Astrocyte (in vitro differentiated cells and primary cell): ENCODE data around the gene CDHR4. TPM values are rescaled to one million over a fixed set of nuclear protein-coding genes. Genes with fewer than 3 reads are reported as not detected.

Experiments
- DNase-seq: peaks from one replicate; pipeline ENCODE4 v3.0.0-alpha.2; 2010; ENCODE audit warnings: low read depth
- FAIRE-seq: peaks from 2 replicates; lab custom pipeline; 2011; peaks lifted over from hg19 to GRCh38; lab: Jason Lieb, UNC
- H2AFZ ChIP-seq: 2 replicates; pipeline ENCODE4 v1.6.0; 2012; ENCODE audit warnings: low read depth, low read length, inconsistent platforms
- H3K27ac ChIP-seq: 2 replicates; pipeline ENCODE4 v1.5.1; 2011; ENCODE audit warnings: low read depth, low read length, inconsistent platforms
- H3K27me3 ChIP-seq: 2 replicates; pipeline ENCODE4 v1.6.0; 2011; ENCODE audit warnings: low read length, inconsistent platforms; ENCODE audit not compliant: insufficient read depth
- H3K36me3 ChIP-seq: 2 replicates; pipeline ENCODE4 v1.5.1; 2011; ENCODE audit warnings: low read length, inconsistent platforms; ENCODE audit not compliant: insufficient read depth
- H3K4me1 ChIP-seq: 2 replicates; pipeline ENCODE4 v1.5.1; 2011; ENCODE audit warnings: low read length, inconsistent platforms; ENCODE audit not compliant: insufficient read depth
- H3K4me2 ChIP-seq: 2 replicates; pipeline ENCODE4 v1.6.0; 2012; ENCODE audit warnings: low read length, inconsistent platforms
- H3K4me3 ChIP-seq: 2 replicates; pipeline ENCODE4 v1.5.1; 2011; ENCODE audit warnings: low read depth, mild to moderate bottlenecking, low read length, inconsistent platforms; ENCODE audit not compliant: insufficient read depth
- H3K79me2 ChIP-seq: 2 replicates; pipeline ENCODE4 v1.6.0; 2012; ENCODE audit warnings: mild to moderate bottlenecking, low read length, inconsistent platforms; ENCODE audit not compliant: insufficient read depth
- H3K9ac ChIP-seq: 2 replicates; pipeline ENCODE4 v1.6.0; 2012; ENCODE audit warnings: mild to moderate bottlenecking, low read length, inconsistent platforms
- H3K9me3 ChIP-seq: 2 replicates; pipeline ENCODE4 v1.5.1; 2012; ENCODE audit warnings: low read depth, mild to moderate bottlenecking, low read length, inconsistent platforms; ENCODE audit not compliant: insufficient read depth
- H4K20me1 ChIP-seq: 2 replicates; pipeline ENCODE4 v1.6.0; 2012; ENCODE audit warnings: low read length, inconsistent platforms; ENCODE audit not compliant: insufficient read depth
- H3K27ac Mint-ChIP-seq: one replicate; pipeline ENCODE4 v1.8.0; 2021; ENCODE audit warnings: mild to moderate bottlenecking, mixed read lengths; ENCODE audit not compliant: unreplicated experiment
- H3K27me3 Mint-ChIP-seq: one replicate; pipeline ENCODE4 v1.8.0; 2021; ENCODE audit warnings: low read depth, mixed read lengths; ENCODE audit not compliant: unreplicated experiment
- H3K36me3 Mint-ChIP-seq: one replicate; pipeline ENCODE4 v1.8.0; 2021; ENCODE audit warnings: low read depth, mixed read lengths; ENCODE audit not compliant: unreplicated experiment
- H3K4me1 Mint-ChIP-seq: one replicate; pipeline ENCODE4 v1.8.0; 2021; ENCODE audit warnings: low read depth, mixed read lengths; ENCODE audit not compliant: unreplicated experiment
- H3K4me3 Mint-ChIP-seq: one replicate; pipeline ENCODE4 v1.8.0; 2021; ENCODE audit warnings: mild to moderate bottlenecking, moderate library complexity, mixed read lengths; ENCODE audit not compliant: unreplicated experiment
- H3K9me3 Mint-ChIP-seq: one replicate; pipeline ENCODE4 v1.8.0; 2021; ENCODE audit warnings: mild to moderate bottlenecking, mixed read lengths; ENCODE audit not compliant: unreplicated experiment
- CTCF ChIP-seq: IDR thresholded peaks from 2 replicates; pipeline ENCODE4 v1.5.1; 2011; ENCODE audit warnings: low read depth, mild to moderate bottlenecking, inconsistent platforms, low read length, moderate library complexity; ENCODE audit not compliant: insufficient read depth
- EZH2 ChIP-seq: IDR thresholded peaks from 2 replicates; pipeline ENCODE4 v1.6.1; 2012; ENCODE audit warnings: mild to moderate bottlenecking, low read length, inconsistent platforms; ENCODE audit not compliant: insufficient read depth
- total RNA-seq: library from RNA; stranded (reverse); gene quantifications from 2 replicates; pipeline ENCODE4 v1.2.1, GENCODE V29; 2021

CDHR4 gene
- total RNA-seq, 1 donor from 2014 or later = not detected

GRCh38 chr3:49757197-49757596 is 42.5 kb downstream of the CDHR4 start:
- Mint-ChIP-seq H3K27me3 (no peaks in the 10 kb centered on the region), H3K4me3 (no peak overlapping the region), H3K9me3 (no peaks in the 10 kb centered on the region), H3K27ac (no peak overlapping the region), H3K4me1 (peaks cover 5% of the 10 kb centered on the region), H3K36me3 (no peaks in the 10 kb centered on the region)
- H3K9ac ChIP-seq = no peak overlapping the region
- TF ChIP-seq CTCF (no peak), EZH2 (no peak)
- no peaks in the 10 kb centered on the region for H3K27me3 ChIP-seq
- DNase-seq (no peak), FAIRE-seq (no peak)
- H3K79me2 ChIP-seq = peaks cover 85% of the 10 kb centered on the region
- no peak overlapping the region for H2AFZ ChIP-seq
- H3K9me3 ChIP-seq = no peaks in the 10 kb centered on the region
- H3K36me3 ChIP-seq = no peaks in the 10 kb centered on the region
- H3K4me3 ChIP-seq = no peak overlapping the region
- H3K4me1 ChIP-seq = no peaks in the 10 kb centered on the region
- peaks cover 72% of the 10 kb centered on the region for H4K20me1 ChIP-seq
- no peak overlapping the region for H3K27ac ChIP-seq
- no peak overlapping the region for H3K4me2 ChIP-seq

- Mint-ChIP-seq H3K27me3 (no peaks in the 10 kb centered on the region), H3K4me3 (no peak overlapping the region), H3K36me3 (no peaks in the 10 kb centered on the region), H3K9me3 (no peaks in the 10 kb centered on the region), H3K4me1 (peaks cover 7% of the 10 kb centered on the region), H3K27ac (no peak overlapping the region)
- Histone ChIP-seq H4K20me1 (peaks cover 68% of the 10 kb centered on the region), H2AFZ (no peak overlapping the region), H3K27me3 (no peaks in the 10 kb centered on the region), H3K27ac (no peak overlapping the region), H3K9me3 (no peaks in the 10 kb centered on the region), H3K9ac (no peak overlapping the region), H3K79me2 (peaks cover 83% of the 10 kb centered on the region), H3K4me1 (no peaks in the 10 kb centered on the region), H3K36me3 (no peaks in the 10 kb centered on the region), H3K4me2 (no peak overlapping the region), H3K4me3 (no peak overlapping the region)
- TF ChIP-seq EZH2 = no peak
- TF ChIP-seq CTCF = no peak
- FAIRE-seq = no peak
- DNase-seq = no peak
These were observed 43.6 kb downstream of the CDHR4 start for GRCh38 chr3:49756036-49756435.

GRCh38 chr3:49754536-49754935 is 45.1 kb downstream of the CDHR4 start:
- H3K27me3 ChIP-seq = no peaks in the 10 kb centered on the region
- Mint-ChIP-seq H3K4me3 (no peak overlapping the region), H3K27me3 (no peaks in the 10 kb centered on the region), H3K9me3 (no peaks in the 10 kb centered on the region), H3K4me1 (peaks cover 12% of the 10 kb centered on the region), H3K27ac (no peak overlapping the region), H3K36me3 (peaks cover 4% of the 10 kb centered on the region)
- no peak overlapping the region for H2AFZ ChIP-seq
- H3K9ac ChIP-seq = no peak overlapping the region
- FAIRE-seq (no peak), DNase-seq (no peak)
- H3K27ac ChIP-seq = no peak overlapping the region
- H3K79me2 ChIP-seq = peaks cover 83% of the 10 kb centered on the region
- H3K4me3 ChIP-seq = no peak overlapping the region
- H4K20me1 ChIP-seq = peaks cover 55% of the 10 kb centered on the region
- no peak overlapping the region for H3K4me2 ChIP-seq
- H3K36me3 ChIP-seq = no peaks in the 10 kb centered on the region
- TF ChIP-seq CTCF (no peak), EZH2 (no peak)
- H3K9me3 ChIP-seq = no peaks in the 10 kb centered on the region
- no peaks in the 10 kb centered on the region for H3K4me1 ChIP-seq
